WTC11 (cell line): Measurements from ENCODE around the gene SYNGAP1. TPM values are rescaled to one million over a fixed set of nuclear protein-coding genes. Genes with fewer than 3 reads are reported as not detected.

Experiments
- ATAC-seq: fragments of 200-7000 bp; cut with Tn5 transposase; 2 replicates; pipeline ENCODE4 v1.10.0; 2021; ENCODE audit warnings: mild to moderate bottlenecking, moderate library complexity
- CTCF ChIA-PET: fragments of 300-600 bp; sonication (Branson Sonifier 250); formaldehyde crosslinking; loops from one replicate; lab custom pipeline; 2021; ENCODE audit warnings: antibody characterized with exemption; lab: Charles Lee
- POLR2A ChIA-PET: fragments of 350-600 bp; sonication (Branson Sonifier 250); formaldehyde crosslinking; loops from one replicate; lab custom pipeline; 2021; ENCODE audit warnings: antibody characterized with exemption; lab: Charles Lee
- DNase-seq: peaks from one replicate; pipeline ENCODE4 v3.0.0; 2021; ENCODE audit warnings: low spot score
- H3K27ac Mint-ChIP-seq: 2 replicates; pipeline ENCODE4 v1.8.0; 2021; ENCODE audit warnings: mixed read lengths
- H3K27me3 Mint-ChIP-seq: 2 replicates; pipeline ENCODE4 v1.8.0; 2021; ENCODE audit warnings: low read depth, mild to moderate bottlenecking, moderate library complexity, mixed read lengths
- H3K36me3 Mint-ChIP-seq: 2 replicates; pipeline ENCODE4 v1.8.0; 2021; ENCODE audit warnings: mixed read lengths
- H3K4me1 Mint-ChIP-seq: 2 replicates; pipeline ENCODE4 v1.8.0; 2022; ENCODE audit warnings: mixed read lengths
- H3K4me3 Mint-ChIP-seq: 2 replicates; pipeline ENCODE4 v1.8.0; 2021; ENCODE audit warnings: mild to moderate bottlenecking, moderate library complexity, mixed read lengths
- H3K9me3 Mint-ChIP-seq: 2 replicates; pipeline ENCODE4 v1.8.0; 2021; ENCODE audit warnings: mixed read lengths
- ARID4B ChIP-seq: sonication (generic); formaldehyde crosslinking; IDR thresholded peaks from 2 replicates; pipeline ENCODE4 v1.8.0; 2023; ENCODE audit warnings: missing genetic modification reagents, mild to moderate bottlenecking, borderline replicate concordance
- ATF2 ChIP-seq: sonication (generic); formaldehyde crosslinking; IDR thresholded peaks from 2 replicates; pipeline ENCODE4 v1.8.1; 2022; ENCODE audit warnings: low read depth, missing genetic modification reagents, borderline replicate concordance
- E2F4 ChIP-seq: sonication (generic); formaldehyde crosslinking; IDR thresholded peaks from 2 replicates; pipeline ENCODE4 v1.8.1; 2022; ENCODE audit warnings: low read depth, mild to moderate bottlenecking, moderate library complexity, missing genetic modification reagents, borderline replicate concordance
- ELF4 ChIP-seq: sonication (generic); formaldehyde crosslinking; IDR thresholded peaks from 2 replicates; pipeline ENCODE4 v1.8.1; 2022; ENCODE audit warnings: low read depth, mild to moderate bottlenecking, moderate library complexity, missing genetic modification reagents
- EMX1 ChIP-seq: fragments of 250-450 bp; sonication (Bioruptor Pico); IDR thresholded peaks from 2 replicates; pipeline ENCODE4 v1.8.0; 2021; ENCODE audit warnings: mild to moderate bottlenecking
- FOXP1 ChIP-seq: sonication (generic); formaldehyde crosslinking; IDR thresholded peaks from 2 replicates; pipeline ENCODE4 v1.8.0; 2022; ENCODE audit warnings: missing genetic modification reagents, mild to moderate bottlenecking, moderate library complexity, borderline replicate concordance
- GTF2I ChIP-seq: fragments of 250-450 bp; sonication (Bioruptor Pico); conservative IDR thresholded peaks from 2 replicates; pipeline ENCODE4 v1.4.0; 2021; ENCODE audit warnings: mild to moderate bottlenecking
- IRF2 ChIP-seq: sonication (generic); formaldehyde crosslinking; IDR thresholded peaks from 2 replicates; pipeline ENCODE4 v1.8.0; 2022; ENCODE audit warnings: low read depth, missing genetic modification reagents, borderline replicate concordance
- MYBL2 ChIP-seq: sonication (generic); formaldehyde crosslinking; IDR thresholded peaks from 2 replicates; pipeline ENCODE4 v1.8.1; 2023; ENCODE audit warnings: mild to moderate bottlenecking, moderate library complexity, missing genetic modification reagents
- NR3C1 ChIP-seq: sonication (generic); formaldehyde crosslinking; conservative IDR thresholded peaks from 2 replicates; pipeline ENCODE4 v1.8.1; 2023; ENCODE audit warnings: low read depth, mild to moderate bottlenecking, missing genetic modification reagents
- PRDM15 ChIP-seq: sonication (generic); formaldehyde crosslinking; IDR thresholded peaks from 2 replicates; pipeline ENCODE4 v1.8.0; 2022; ENCODE audit warnings: missing genetic modification reagents
- RELA ChIP-seq: sonication (generic); formaldehyde crosslinking; IDR thresholded peaks from 2 replicates; pipeline ENCODE4 v1.8.1; 2022; ENCODE audit warnings: missing genetic modification reagents, mild to moderate bottlenecking, borderline replicate concordance
- SMAD3 ChIP-seq: sonication (generic); formaldehyde crosslinking; IDR thresholded peaks from 2 replicates; pipeline ENCODE4 v1.8.0; 2022; ENCODE audit warnings: missing genetic modification reagents, mild to moderate bottlenecking, borderline replicate concordance
- SOX15 ChIP-seq: fragments of 250-450 bp; sonication (Bioruptor Pico); IDR thresholded peaks from 2 replicates; pipeline ENCODE4 v1.9.0; 2021; ENCODE audit warnings: mild to moderate bottlenecking
- SP1 ChIP-seq: sonication (generic); formaldehyde crosslinking; conservative IDR thresholded peaks from 2 replicates; pipeline ENCODE4 v1.8.1; 2022; ENCODE audit warnings: missing genetic modification reagents
- ZNF138 ChIP-seq: sonication (generic); formaldehyde crosslinking; conservative IDR thresholded peaks from 2 replicates; pipeline ENCODE4 v1.8.1; 2022; ENCODE audit warnings: mild to moderate bottlenecking, moderate library complexity, missing genetic modification reagents
- total RNA-seq: library from RNA; stranded (reverse); gene quantifications from 3 replicates; pipeline ENCODE4 v1.2.3, GENCODE V29; 2021
- TF ChIP-seq, protein P1 (sequence below): sonication (generic); formaldehyde crosslinking; IDR thresholded peaks from 2 replicates; pipeline ENCODE4 v1.8.1; 2022; ENCODE audit warnings: missing genetic modification reagents, borderline replicate concordance

SYNGAP1 gene
- total RNA-seq, 1 experiment from 2014 or later, result 139 TPM

GRCh38 chr6:33415831-33416230 lies 4.0 kb upstream of the SYNGAP1 start:
- TF ChIP-seq ARID4B (CRISPR knock-in tag) (no peak), NR3C1 (CRISPR knock-in tag) (no peak), FOXP1 (CRISPR knock-in tag) (no peak), PRDM15 (CRISPR knock-in tag) (no peak), SOX15 (CRISPR knock-in tag) (no peak), E2F4 (CRISPR knock-in tag) (no peak), ZNF138 (CRISPR knock-in tag) (no peak), IRF2 (CRISPR knock-in tag) (no peak), EMX1 (CRISPR knock-in tag) (no peak), MYBL2 (CRISPR knock-in tag) (no peak), SP1 (CRISPR knock-in tag) (no peak), GTF2I (CRISPR knock-in tag) (no peak), RELA (CRISPR knock-in tag) (no peak), ATF2 (CRISPR knock-in tag) (no peak), ELF4 (no peak), SMAD3 (no peak)
- TF ChIP-seq, protein P1, sequence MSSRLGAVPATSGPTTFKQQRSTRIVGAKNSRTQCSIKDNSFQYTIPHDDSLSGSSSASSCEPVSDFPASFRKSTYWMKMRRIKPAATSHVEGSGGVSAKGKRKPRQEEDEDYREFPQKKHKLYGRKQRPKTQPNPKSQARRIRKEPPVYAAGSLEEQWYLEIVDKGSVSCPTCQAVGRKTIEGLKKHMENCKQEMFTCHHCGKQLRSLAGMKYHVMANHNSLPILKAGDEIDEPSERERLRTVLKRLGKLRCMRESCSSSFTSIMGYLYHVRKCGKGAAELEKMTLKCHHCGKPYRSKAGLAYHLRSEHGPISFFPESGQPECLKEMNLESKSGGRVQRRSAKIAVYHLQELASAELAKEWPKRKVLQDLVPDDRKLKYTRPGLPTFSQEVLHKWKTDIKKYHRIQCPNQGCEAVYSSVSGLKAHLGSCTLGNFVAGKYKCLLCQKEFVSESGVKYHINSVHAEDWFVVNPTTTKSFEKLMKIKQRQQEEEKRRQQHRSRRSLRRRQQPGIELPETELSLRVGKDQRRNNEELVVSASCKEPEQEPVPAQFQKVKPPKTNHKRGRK (CRISPR knock-in tag), result no peak
- TF ChIP-seq, all 79 proteins: peak for 0
- peaks cover 34% of the 10 kb centered on the region for H3K36me3 Mint-ChIP-seq
- H3K9me3 Mint-ChIP-seq, result no peaks in the 10 kb centered on the region
- H3K27me3 Mint-ChIP-seq, result no peaks in the 10 kb centered on the region
- ATAC-seq (no peak), DNase-seq (no peak)
- peak overlapping the region; percentile 96; the same call in 1 of the 2 replicates for H3K4me3 Mint-ChIP-seq
- peak overlapping the region; percentile 27; the same call in 1 of the 2 replicates for H3K27ac Mint-ChIP-seq
- ChIA-PET POLR2A (no interaction called here), CTCF (interaction anchor here (1.3 to 1.6 kb wide), 3 partner anchors 10 to 38 kb away, joined by 4 to 11 read pairs (median 7); partner anchors contain the start of gene ZBTB9)
- H3K4me1 Mint-ChIP-seq, result peaks cover 53% of the 10 kb centered on the region
